HUES6 (cell line): ENCODE results near the gene MRAS.
A peak's percentile ranks its signal among the peaks of the same experiment; 100 is the strongest.
"Not testable (repeated sequence)": the region's sequence is repeated elsewhere in the genome, so short reads cannot be mapped to it uniquely, and the experiment has no call there.

Experiments used
- H3K27ac ChIP-seq: 2 replicates; pipeline ENCODE4 v1.7.0; 2013; ENCODE audit warnings: low read depth, mild to moderate bottlenecking, low read length, inconsistent platforms
- H3K27me3 ChIP-seq: 2 replicates; pipeline ENCODE4 v1.6.1; 2013; ENCODE audit warnings: low read length; ENCODE audit not compliant: control insufficient read depth, insufficient read depth
- H3K36me3 ChIP-seq: 2 replicates; pipeline ENCODE4 v1.6.1; 2013; ENCODE audit warnings: low read length; ENCODE audit not compliant: control insufficient read depth, insufficient read depth
- H3K4me1 ChIP-seq: 2 replicates; pipeline ENCODE4 v1.6.1; 2013; ENCODE audit warnings: low read length; ENCODE audit not compliant: control insufficient read depth, insufficient read depth
- H3K4me3 ChIP-seq: 2 replicates; pipeline ENCODE4 v1.5.1; 2013; ENCODE audit warnings: low read depth, low read length
- H3K9ac ChIP-seq: one replicate; pipeline ENCODE4 v1.6.1; 2013; ENCODE audit warnings: mild to moderate bottlenecking, low read length
- H3K9me3 ChIP-seq: 2 replicates; pipeline ENCODE4 v1.6.1; 2013; ENCODE audit warnings: low read depth, low read length; ENCODE audit not compliant: control insufficient read depth, insufficient read depth

MRAS gene

DNA sequence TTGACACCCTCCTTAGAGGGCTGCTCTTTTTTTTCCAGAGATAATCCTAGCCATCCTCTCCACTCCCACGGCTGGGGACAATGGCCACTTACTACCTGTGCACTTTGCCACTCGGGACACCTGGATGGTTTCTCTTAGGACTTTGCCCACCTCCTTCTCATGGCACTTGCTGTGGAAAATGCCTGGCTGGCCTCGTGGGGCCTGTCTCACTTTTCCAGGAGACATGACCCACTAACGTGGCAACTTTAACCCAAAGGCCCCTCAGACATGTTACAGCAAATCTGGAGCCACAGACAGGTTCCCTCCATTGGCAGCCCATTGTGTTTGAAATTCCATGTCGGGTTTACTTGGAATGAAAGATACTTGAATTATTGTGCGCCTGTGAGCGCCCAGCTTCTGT lies 56.6 kb downstream of the MRAS start:
- Histone ChIP-seq H3K27me3 (no peaks in the 10 kb centered on the region), H3K4me3 (no peak overlapping the region), H3K4me1 (peaks cover 32% of the 10 kb centered on the region), H3K9ac (no peak overlapping the region), H3K9me3 (no peaks in the 10 kb centered on the region), H3K27ac (no peak overlapping the region), H3K36me3 (peaks cover 21% of the 10 kb centered on the region)

DNA sequence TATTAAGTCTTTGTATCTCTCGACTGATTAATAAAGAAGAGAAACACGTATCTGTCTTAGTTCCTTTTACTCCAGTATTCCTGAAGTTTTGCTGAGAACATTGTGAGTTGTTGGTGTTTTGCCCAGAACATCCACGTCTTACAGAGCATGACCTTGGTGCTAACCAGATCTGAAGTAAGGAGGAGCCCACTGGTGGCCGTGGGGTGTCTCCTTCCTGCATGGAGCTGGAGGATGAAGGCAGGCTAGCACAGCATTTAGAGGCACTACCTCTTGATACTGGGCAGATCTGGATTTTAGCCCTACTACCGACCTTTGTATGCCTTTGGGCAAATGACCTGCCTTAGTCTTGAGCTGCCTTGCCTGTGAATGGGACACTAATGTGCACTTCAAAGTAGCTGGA lies 57.1 kb downstream of the MRAS start:
- Histone ChIP-seq H3K9ac (no peak overlapping the region), H3K4me3 (no peak overlapping the region), H3K27ac (no peak overlapping the region), H3K9me3 (no peaks in the 10 kb centered on the region), H3K4me1 (peaks cover 33% of the 10 kb centered on the region), H3K36me3 (peaks cover 20% of the 10 kb centered on the region), H3K27me3 (no peaks in the 10 kb centered on the region)

DNA sequence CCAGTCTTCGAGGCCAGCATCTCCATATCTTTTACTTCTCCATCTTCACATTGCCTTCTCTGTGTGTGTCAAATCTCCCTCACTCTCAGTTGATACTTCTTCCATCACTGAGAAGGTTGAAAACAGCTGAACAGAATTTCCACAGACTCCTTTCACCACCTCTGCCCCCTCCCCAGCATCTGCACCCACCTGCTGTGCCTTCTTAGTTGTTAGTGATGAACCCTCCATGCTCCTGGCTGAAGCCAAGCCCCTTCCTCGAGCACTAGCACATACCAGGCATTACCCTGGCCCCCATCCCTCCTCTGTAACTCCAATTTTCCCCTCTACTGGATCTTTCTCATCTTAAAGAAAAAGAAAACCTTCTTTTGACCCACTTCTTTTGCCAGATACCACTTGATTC lies 58.2 kb downstream of the MRAS start:
- H3K36me3 ChIP-seq = peaks cover 18% of the 10 kb centered on the region
- H3K4me1 ChIP-seq = peaks cover 29% of the 10 kb centered on the region
- H3K9ac ChIP-seq = no peak overlapping the region
- H3K9me3 ChIP-seq = no peaks in the 10 kb centered on the region
- no peak overlapping the region for H3K4me3 ChIP-seq
- H3K27ac ChIP-seq = no peak overlapping the region
- no peaks in the 10 kb centered on the region for H3K27me3 ChIP-seq

DNA sequence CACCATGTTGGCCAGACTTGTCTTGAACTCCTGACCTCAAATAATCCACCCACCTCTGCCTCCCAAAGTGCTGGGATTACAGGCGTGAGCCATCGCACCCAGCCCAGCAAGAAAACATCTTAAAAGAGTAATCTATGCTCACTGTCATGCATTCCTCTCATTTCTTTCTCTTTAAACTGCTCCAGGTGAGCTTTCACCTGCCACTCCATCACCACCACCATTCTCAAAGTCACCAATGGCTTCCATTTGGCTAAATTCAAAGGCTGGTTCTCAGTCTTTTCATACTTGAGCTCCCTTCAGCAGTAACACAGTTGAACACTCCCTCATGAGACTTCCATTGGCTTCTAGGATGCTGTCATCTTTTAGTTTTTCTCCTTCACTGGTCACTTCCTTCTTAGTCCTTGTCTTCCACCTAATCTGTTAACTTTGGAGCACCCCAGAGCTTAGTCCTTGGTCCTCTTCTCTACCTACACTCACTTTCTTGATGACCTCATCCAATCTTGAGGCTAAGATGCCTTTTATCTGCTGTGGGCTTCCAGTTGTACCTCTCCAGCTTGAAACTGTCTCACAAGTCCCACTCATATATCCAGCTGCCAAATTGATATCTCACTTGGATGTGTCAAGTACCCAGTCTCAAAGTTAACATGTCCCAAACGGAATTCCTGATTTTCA lies 59.0 kb downstream of the MRAS start:
- H3K36me3 ChIP-seq = peaks cover 18% of the 10 kb centered on the region
- peaks cover 21% of the 10 kb centered on the region for H3K4me1 ChIP-seq
- no peaks in the 10 kb centered on the region for H3K9me3 ChIP-seq
- no peak overlapping the region for H3K27ac ChIP-seq
- no peaks in the 10 kb centered on the region for H3K27me3 ChIP-seq
- no peak overlapping the region for H3K4me3 ChIP-seq
- H3K9ac ChIP-seq = no peak overlapping the region

DNA sequence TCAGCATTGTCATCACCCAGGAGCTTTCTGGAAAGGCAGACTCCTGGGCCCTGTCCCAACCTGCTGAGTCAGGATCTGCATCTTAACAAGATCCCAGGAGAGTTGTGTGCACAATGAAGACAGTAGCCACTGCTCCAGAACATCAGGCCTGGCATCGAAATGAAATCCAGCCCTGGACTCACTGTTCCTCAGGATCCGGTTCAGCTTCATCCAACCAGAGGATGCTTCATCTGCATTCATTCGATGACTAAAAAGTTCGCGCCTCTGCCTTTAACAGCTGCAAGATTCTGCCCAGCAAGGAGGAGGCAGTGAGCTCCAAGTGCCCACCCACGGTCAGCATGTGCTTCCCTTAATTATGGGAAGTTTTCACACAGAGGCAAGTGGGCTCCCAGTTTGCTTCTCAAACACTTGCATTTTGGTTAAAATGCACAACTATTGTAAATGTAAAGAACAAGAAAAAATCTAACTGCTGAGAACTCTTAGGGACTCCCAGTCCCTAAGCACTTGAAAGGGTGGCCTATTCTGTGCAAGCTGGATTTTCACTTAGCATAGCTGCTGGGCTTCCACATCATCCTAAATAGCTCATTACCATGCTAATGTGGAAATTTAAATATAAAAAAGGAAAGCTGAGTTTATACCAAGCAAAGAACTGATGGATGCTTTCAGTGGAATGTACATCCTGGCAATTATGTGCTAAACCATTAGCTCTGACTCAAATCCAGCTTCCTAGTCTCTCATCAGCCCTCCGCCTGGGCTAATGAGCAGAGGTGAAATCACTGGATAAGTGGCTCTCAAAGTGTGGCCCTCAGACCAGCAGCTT lies 60.6 kb downstream of the MRAS start:
- no peaks in the 10 kb centered on the region for H3K9me3 ChIP-seq
- H3K27me3 ChIP-seq = no peaks in the 10 kb centered on the region
- H3K9ac ChIP-seq = peak overlapping the region; percentile 14
- no peak overlapping the region for H3K4me3 ChIP-seq
- peaks cover 21% of the 10 kb centered on the region for H3K4me1 ChIP-seq
- peaks cover 12% of the 10 kb centered on the region for H3K36me3 ChIP-seq
- H3K27ac ChIP-seq = no peak overlapping the region

DNA sequence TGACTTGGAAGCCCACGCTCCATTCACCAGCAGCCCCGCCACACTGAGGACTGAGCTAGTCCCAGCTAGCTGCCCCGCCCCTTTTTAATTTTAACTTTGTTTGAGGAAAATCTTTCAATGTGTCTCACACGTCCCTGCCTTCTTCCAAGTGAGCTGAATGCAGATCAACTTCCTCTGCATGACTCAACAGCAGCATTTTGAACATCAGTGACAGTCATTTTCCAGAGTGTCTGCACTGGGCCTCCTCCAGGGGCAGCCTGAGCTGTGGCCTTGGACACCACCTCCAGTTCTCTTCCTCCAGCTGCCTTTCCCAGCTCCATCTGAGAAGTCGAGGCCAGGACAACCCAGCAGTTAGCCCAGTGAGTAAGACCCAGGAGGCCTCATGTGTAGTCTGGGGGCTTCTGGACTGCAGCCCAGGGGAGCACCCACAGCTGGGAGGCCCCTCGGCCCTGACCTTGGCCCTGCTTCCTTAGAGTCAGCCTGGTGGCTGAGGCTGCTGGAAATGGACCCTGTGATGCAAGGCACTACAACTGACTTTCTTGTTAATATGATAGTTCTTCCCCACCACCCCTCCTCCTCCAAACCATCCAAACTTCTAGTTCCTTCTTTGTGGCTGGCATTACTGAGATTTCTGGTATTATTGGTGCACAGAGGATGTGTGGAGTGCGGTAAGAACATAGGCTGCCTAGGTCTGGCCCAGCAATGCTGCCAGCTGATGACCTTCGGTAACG lies 64.6 kb downstream of the MRAS start:
- Histone ChIP-seq H3K4me1 (peaks cover 24% of the 10 kb centered on the region), H3K27me3 (no peaks in the 10 kb centered on the region), H3K27ac (no peak overlapping the region), H3K9ac (no peak overlapping the region), H3K9me3 (no peaks in the 10 kb centered on the region), H3K4me3 (no peak overlapping the region), H3K36me3 (no peaks in the 10 kb centered on the region)

DNA sequence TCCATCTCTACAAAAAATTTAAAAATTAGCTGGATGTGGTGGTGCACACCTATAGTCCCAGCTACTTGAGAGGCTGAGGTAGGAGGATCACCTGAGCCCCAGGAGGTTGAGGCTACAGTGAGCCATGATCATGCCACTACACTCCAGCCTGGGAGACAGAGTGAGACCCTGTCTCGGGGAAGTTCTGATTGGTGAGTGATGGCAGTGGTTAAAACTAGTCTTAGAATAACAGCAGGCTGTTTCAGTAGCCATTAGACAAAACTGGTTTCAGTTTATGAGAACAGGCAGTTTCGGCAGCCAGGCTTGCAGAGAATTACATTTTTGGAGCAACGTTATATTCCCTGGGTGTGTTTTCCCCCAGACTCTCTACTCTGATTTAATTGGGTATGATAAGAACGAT lies 67.9 kb downstream of the MRAS start:
- not testable (repeated sequence) for H3K4me3 ChIP-seq

DNA sequence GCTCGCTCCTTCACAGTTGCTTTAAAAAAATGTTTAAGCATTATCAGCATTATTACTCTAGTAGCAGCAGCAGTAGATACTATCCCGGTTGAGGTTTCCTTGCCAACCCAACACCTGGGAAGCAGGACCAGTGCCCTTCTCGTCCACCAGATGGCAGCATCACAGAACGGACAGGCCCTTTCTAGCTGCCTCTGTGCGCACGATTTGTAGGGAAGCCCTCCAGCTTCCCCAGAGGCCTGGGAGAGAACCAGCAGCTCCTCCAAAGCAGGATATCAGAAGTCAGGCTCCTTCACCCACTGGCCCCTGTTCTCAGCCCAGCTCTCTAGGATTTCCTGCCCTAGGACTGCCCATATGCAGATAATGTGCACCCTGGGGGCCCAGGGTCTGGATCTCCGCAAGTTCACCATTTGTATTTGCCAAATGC lies 69.2 kb downstream of the MRAS start:
- no peaks in the 10 kb centered on the region for H3K36me3 ChIP-seq
- H3K9me3 ChIP-seq = peaks cover 16% of the 10 kb centered on the region
- no peak overlapping the region for H3K27ac ChIP-seq
- peaks cover 7% of the 10 kb centered on the region for H3K4me1 ChIP-seq
- H3K27me3 ChIP-seq = no peaks in the 10 kb centered on the region
- no peak overlapping the region for H3K9ac ChIP-seq
- H3K4me3 ChIP-seq = no peak overlapping the region

More for the DNA sequence above, 67.9 kb downstream of the MRAS start:
- not testable (repeated sequence) for H3K36me3 ChIP-seq, H3K27me3 ChIP-seq, H3K4me1 ChIP-seq, H3K27ac ChIP-seq, H3K9ac ChIP-seq
- peaks cover 12% of the 10 kb centered on the region for H3K9me3 ChIP-seq

DNA sequence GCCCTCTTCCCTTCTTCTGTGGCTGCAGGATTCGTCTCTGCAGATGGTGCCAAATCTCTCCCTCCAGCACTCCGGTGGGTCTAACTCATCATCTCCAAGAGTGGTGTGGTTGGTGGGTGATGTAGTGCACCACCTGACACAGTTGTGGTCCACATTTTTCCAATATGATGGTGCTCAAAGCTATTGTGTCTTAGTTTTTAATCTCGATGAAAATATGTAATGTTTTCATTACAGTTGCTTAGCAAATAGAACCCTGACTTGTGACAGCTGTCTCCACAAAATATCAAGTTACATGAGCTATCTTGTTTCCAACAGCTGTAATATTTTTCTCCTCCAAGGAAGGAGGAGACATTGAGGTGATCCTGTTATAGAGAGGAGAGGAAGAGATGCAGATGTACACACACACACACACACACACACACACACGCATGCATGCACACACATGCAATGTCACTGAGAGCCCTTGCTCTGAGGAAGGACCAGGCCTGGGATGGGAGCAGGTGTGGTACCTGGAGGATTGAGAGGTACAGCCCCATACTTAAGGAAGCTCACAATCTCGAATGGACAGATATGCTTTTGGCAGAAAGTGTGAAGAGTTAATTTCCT lies 70.3 kb downstream of the MRAS start:
- Histone ChIP-seq H3K4me1 (peaks cover 8% of the 10 kb centered on the region), H3K4me3 (no peak overlapping the region), H3K36me3 (no peaks in the 10 kb centered on the region), H3K9me3 (peaks cover 16% of the 10 kb centered on the region), H3K27ac (no peak overlapping the region), H3K9ac (no peak overlapping the region), H3K27me3 (no peaks in the 10 kb centered on the region)

DNA sequence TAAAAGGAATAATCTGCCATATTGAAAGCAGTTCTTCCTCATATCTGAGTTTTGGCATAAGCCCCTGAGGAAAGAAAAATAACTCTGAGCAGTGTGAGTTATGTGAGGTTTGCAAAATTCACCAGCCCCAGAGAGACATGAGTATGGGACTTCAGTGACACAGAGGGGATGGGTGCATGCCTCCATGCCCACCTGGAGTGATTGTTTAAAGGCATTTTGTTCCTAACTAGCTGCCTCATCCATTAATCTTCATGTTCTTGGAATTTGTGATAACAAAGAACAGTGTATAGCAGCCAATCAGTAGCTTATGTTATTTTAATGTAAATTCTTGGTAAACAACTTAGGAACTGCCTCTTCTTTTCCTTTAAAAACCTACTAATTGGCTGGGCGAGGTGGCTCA lies 74.9 kb downstream of the MRAS start:
- Histone ChIP-seq H3K27me3 (no peaks in the 10 kb centered on the region), H3K4me3 (no peak overlapping the region), H3K9me3 (peaks cover 16% of the 10 kb centered on the region), H3K36me3 (no peaks in the 10 kb centered on the region), H3K27ac (no peak overlapping the region), H3K4me1 (peaks cover 2% of the 10 kb centered on the region; the same call in 1 of the 2 replicates), H3K9ac (no peak overlapping the region)
